ENCODE data around the gene NOX5.

The NOX5 gene

GRCh38 chr15:69078638-69079037 lies 64.1 kb downstream of the NOX5 start:
- no peak overlapping the region for H3K9ac ChIP-seq (ENCODE audit: low read length)
- peaks cover 9% of the 10 kb centered on the region; the same call in 1 of the 2 replicates for H3K4me1 ChIP-seq (ENCODE audit: low read length)
- no peak overlapping the region for H3K4me2 ChIP-seq (ENCODE audit: low read length)
- H3K36me3 ChIP-seq (replicated peaks; ENCODE audit: low read depth, low read length) = no peaks in the 10 kb centered on the region
- H2AFZ ChIP-seq (ENCODE audit: low read depth, low read length) = no peak overlapping the region
- peaks cover 21% of the 10 kb centered on the region for H3K27me3 ChIP-seq (ENCODE audit: low read depth, low read length)
- H4K20me1 ChIP-seq (ENCODE audit: insufficient read depth, low read length) = no peaks in the 10 kb centered on the region
- H3K4me3 ChIP-seq (ENCODE audit: low read length) = no peak overlapping the region
- H3K27ac ChIP-seq (ENCODE audit: low read length) = no peak overlapping the region
- no peak for TF ChIP-seq EZH2phosphoT487 (IDR thresholded peaks at IDR 0.05; ENCODE audit: low read depth)
- no peak for TF ChIP-seq CTCF (IDR thresholded peaks at IDR 0.05; ENCODE audit: low read depth, low read length)
- no peaks in the 10 kb centered on the region for H3K79me2 ChIP-seq (ENCODE audit: low read length)
- no peaks in the 10 kb centered on the region for H3K9me3 ChIP-seq (ENCODE audit: insufficient read depth, low read length)

GRCh38 chr15:69080295-69081248 lies 66.1 kb downstream of the NOX5 start:
- Histone ChIP-seq H3K27me3 (ENCODE audit: low read depth, low read length) (peaks cover 35% of the 10 kb centered on the region), H3K4me3 (ENCODE audit: low read length) (no peak overlapping the region), H3K4me2 (ENCODE audit: low read length) (no peak overlapping the region), H3K27ac (ENCODE audit: low read length) (no peak overlapping the region), H3K4me1 (ENCODE audit: low read length) (peaks cover 9% of the 10 kb centered on the region; the same call in 1 of the 2 replicates), H4K20me1 (ENCODE audit: insufficient read depth, low read length) (no peaks in the 10 kb centered on the region), H3K79me2 (ENCODE audit: low read length) (no peaks in the 10 kb centered on the region), H3K36me3 (replicated peaks; ENCODE audit: low read depth, low read length) (no peaks in the 10 kb centered on the region), H3K9ac (ENCODE audit: low read length) (no peak overlapping the region), H3K9me3 (ENCODE audit: insufficient read depth, low read length) (no peaks in the 10 kb centered on the region), H2AFZ (ENCODE audit: low read depth, low read length) (no peak overlapping the region)
- TF ChIP-seq CTCF (IDR thresholded peaks at IDR 0.05; ENCODE audit: low read depth, low read length) = no peak
- no peak for TF ChIP-seq EZH2phosphoT487 (IDR thresholded peaks at IDR 0.05; ENCODE audit: low read depth)

GRCh38 chr15:69081310-69082004 lies 67.0 kb downstream of the NOX5 start:
- H2AFZ ChIP-seq (ENCODE audit: low read depth, low read length) = no peak overlapping the region
- H3K36me3 ChIP-seq (replicated peaks; ENCODE audit: low read depth, low read length) = no peaks in the 10 kb centered on the region
- peaks cover 9% of the 10 kb centered on the region; the same call in 1 of the 2 replicates for H3K4me1 ChIP-seq (ENCODE audit: low read length)
- no peak overlapping the region for H3K9ac ChIP-seq (ENCODE audit: low read length)
- no peak overlapping the region for H3K4me2 ChIP-seq (ENCODE audit: low read length)
- no peak overlapping the region for H3K4me3 ChIP-seq (ENCODE audit: low read length)
- H3K27ac ChIP-seq (ENCODE audit: low read length) = no peak overlapping the region
- no peaks in the 10 kb centered on the region for H4K20me1 ChIP-seq (ENCODE audit: insufficient read depth, low read length)
- peaks cover 38% of the 10 kb centered on the region for H3K27me3 ChIP-seq (ENCODE audit: low read depth, low read length)
- TF ChIP-seq EZH2phosphoT487 (IDR thresholded peaks at IDR 0.05; ENCODE audit: low read depth) (no peak), CTCF (IDR thresholded peaks at IDR 0.05; ENCODE audit: low read depth, low read length) (no peak)
- H3K9me3 ChIP-seq (ENCODE audit: insufficient read depth, low read length) = no peaks in the 10 kb centered on the region
- H3K79me2 ChIP-seq (ENCODE audit: low read length) = no peaks in the 10 kb centered on the region

GRCh38 chr15:69082021-69082502 lies 67.6 kb downstream of the NOX5 start:
- no peaks in the 10 kb centered on the region for H4K20me1 ChIP-seq (ENCODE audit: insufficient read depth, low read length)
- no peaks in the 10 kb centered on the region for H3K36me3 ChIP-seq (replicated peaks; ENCODE audit: low read depth, low read length)
- no peaks in the 10 kb centered on the region for H3K79me2 ChIP-seq (ENCODE audit: low read length)
- peaks cover 9% of the 10 kb centered on the region; the same call in 1 of the 2 replicates for H3K4me1 ChIP-seq (ENCODE audit: low read length)
- no peak overlapping the region for H3K27ac ChIP-seq (ENCODE audit: low read length)
- H2AFZ ChIP-seq (ENCODE audit: low read depth, low read length) = no peak overlapping the region
- peaks cover 44% of the 10 kb centered on the region for H3K27me3 ChIP-seq (ENCODE audit: low read depth, low read length)
- H3K4me2 ChIP-seq (ENCODE audit: low read length) = no peak overlapping the region
- no peaks in the 10 kb centered on the region for H3K9me3 ChIP-seq (ENCODE audit: insufficient read depth, low read length)
- TF ChIP-seq CTCF (IDR thresholded peaks at IDR 0.05; ENCODE audit: low read depth, low read length) = no peak
- TF ChIP-seq EZH2phosphoT487 (IDR thresholded peaks at IDR 0.05; ENCODE audit: low read depth) = no peak
- H3K9ac ChIP-seq (ENCODE audit: low read length) = no peak overlapping the region
- H3K4me3 ChIP-seq (ENCODE audit: low read length) = no peak overlapping the region
